ENCODE measurements around the gene SPG7.

SPG7 gene

DNA sequence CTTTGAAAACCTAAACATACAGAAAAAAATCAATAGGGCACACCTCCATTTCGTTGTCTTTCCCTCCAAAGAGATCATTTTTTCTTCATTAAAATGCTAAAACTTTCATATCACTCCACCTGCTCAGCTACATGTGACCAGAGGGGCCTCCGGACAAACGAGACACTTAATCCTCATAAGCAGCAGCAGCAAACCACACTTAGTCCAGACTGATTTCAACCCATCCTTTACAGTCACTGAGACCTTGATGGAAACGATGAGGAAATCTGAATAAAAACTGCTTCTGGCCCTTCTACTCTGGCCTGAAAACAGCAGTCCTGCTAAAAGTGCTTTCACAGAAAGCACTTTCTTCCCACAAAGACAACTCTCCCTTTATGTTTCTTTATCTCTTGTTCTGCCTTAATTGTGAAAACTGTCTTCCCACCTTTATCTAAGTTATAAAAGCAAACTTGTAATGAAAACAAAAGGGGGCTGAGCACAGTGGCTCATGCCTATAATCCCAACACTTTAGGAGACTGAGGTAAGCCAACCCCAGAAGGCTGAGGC, 22.4 kb upstream of the SPG7 start:
- DNase-seq = no peak

DNA sequence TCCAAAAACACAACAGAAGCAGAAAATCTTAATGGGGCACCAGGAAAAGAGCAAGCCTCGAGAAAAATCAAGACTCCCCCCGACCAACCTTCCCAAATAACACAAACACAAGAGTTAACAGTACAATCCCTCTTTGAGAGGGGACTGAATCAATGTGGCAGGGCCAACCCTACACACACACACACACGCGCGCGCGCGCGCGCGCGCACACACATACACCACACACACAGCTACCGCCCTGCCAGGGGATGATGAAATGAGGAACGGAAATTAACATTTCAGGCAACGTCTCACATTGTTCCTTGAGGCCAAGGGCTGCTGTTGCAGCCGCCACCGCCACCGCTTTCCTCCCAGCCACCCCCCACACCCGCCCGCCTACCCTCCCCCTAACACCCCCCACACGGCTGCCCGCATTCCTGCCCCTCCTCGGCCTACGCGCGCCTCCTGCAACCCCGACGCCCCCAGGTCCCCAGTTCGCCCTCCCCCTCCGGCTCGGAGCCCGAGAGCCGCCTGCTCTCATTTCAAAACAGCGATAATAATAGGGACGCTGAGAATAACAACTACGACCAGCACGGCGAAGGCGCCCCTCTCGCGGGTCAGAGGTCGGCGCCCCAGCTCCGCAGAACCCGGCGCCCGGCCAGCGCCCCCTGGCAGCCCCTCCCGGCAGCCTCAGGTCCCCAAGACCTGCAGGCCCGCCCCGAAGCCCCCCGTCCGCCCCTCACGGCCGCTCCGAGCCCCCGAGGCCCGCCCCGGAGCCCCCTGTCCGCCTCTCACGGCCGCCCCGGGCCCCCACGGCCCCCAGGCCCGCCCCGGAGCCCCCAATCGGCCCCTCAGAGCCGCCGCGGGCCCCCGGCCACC, 18.9 kb upstream of the SPG7 start:
- DNase-seq = peak; percentile 44 to 73 (median 62)

GRCh38 chr16:89489898-89490438, 18.2 kb upstream of the SPG7 start:
- peak in 1 of 4 experiments; percentile 45 for DNase-seq

- peak; percentile 88 to 98 (median 94) for DNase-seq
These were observed 17.6 kb upstream of the SPG7 start, which contains the start of gene ANKRD11 for GRCh38 chr16:89490439-89491237. Gene ANKRD11 (minus strand): TSS chr16:89490561. CDS start chr16:89317019, 173,542 bp downstream.

DNA sequence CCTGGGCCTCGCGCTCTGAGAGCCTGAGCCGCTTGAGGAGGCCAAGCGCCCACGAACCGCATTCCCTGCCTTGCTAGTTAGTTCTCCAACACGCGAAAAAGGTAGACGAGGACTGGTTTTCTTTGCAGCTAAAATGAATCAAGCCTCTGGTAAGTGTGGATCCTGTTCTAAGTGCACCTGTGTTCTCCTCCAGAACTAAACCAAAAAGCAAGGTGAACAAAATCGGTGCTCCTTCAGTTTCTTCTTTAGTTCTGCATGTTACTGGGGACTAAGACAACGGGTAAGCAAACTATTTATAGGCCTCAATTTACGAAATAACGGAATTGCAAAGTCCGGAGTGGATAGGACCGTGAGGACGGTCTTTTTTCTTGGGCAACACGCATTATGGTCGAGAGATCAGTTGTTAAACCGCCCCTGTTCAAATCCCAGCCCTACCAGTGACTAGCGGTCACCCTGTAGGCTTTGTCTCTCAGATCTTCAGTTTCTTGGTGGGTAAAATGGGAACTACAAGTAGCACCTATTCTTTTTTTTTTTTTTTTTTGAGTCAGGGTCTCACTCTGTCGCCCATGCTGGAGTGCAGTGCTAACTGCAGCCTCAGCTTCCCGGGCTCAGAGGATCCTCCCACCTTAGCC, 16.8 kb upstream of the SPG7 start:
- DNase-seq = no peak

GRCh38 chr16:89491974-89492687, 16.1 kb upstream of the SPG7 start:
- no peak for DNase-seq

GRCh38 chr16:89493776-89494175, 14.4 kb upstream of the SPG7 start:
- DNase-seq = no peak

- no peak for DNase-seq
These were observed 13.1 kb upstream of the SPG7 start for GRCh38 chr16:89495121-89495520.

DNA sequence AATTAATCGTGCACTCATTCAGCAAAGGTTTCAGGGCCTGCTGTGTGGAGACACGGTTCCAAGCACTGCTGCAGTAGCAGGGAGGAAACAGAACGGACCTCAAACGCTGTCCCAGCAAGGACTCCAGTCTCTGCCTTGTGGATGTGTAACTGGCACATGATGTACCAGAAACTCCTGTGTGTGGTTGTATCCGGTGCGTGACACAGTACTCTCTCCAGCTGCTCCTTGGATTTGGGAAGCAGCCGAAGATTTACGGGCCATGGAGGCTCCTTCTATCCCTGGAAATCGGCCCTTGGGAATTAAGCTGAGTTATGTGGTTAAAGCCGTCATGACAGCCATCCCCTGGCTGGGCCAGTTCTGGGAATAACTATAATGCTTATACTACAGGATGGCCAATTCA, 9.4 kb upstream of the SPG7 start:
- DNase-seq = no peak

- DNase-seq = no peak
These were observed 8.4 kb upstream of the SPG7 start for GRCh38 chr16:89499767-89500166.

DNA sequence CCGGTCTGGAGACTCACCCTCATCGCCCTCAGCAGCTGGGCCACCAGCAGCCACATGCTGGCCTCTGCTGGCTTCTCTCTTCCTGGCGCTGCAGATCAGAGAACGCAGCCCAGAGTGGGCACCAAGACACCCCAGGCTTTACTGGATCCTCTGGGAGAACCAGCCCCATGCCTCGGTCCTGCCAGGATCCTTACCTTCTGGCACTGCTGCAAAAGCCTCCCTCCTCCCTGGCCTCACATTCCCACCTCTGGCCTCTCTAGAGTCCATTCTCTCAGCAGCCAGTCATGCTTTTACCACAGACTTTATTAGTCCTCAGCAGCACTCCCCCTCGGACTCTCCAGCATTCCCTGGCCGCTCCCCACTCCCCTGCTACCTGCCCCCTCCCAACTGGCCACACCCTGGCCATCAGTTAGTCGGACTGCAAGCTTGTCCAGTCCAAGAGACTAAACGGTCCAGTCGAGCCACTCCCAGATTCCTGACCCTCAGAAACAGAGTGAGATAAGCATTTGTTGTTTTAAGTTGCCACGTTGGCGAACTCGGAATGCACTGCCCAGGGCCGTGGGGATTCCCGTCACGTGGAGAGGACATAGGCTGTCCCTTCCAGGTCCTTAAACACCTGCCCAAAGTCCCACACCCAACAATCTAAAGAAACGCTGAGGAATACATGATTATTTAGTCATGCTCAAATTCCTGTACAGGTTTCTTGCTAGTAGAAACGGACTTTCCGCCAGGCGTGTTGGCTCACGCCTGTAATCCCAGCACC, 5.9 kb upstream of the SPG7 start:
- DNase-seq = no peak

GRCh38 chr16:89504091-89504490, 4.1 kb upstream of the SPG7 start:
- no peak for DNase-seq

- DNase-seq = peak; percentile 66 to 78 (median 74)
These were observed 2.7 kb upstream of the SPG7 start for GRCh38 chr16:89505204-89506112.

GRCh38 chr16:89506113-89506504, 2.1 kb upstream of the SPG7 start:
- no peak for DNase-seq

DNA sequence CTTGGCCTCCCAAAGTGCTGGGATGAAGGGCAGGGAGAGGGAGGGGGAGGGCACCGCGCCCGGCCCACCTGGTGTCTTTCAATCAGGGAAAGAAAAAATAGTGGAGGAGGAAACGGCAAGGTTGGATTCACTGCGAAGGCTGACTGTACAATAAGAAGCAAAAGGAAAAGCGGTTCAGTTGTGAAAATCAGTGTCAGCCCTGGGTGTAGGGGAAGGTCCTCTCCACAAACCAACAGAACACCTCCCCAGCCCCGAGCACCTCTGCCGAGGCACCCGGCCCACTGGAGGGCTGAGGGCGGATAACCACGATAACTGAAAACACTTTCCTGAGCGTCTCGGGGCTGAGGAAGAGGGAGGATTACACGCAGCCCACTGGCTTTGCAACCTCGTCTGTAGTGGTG, 1.4 kb upstream of the SPG7 start:
- no peak for DNase-seq

DNA sequence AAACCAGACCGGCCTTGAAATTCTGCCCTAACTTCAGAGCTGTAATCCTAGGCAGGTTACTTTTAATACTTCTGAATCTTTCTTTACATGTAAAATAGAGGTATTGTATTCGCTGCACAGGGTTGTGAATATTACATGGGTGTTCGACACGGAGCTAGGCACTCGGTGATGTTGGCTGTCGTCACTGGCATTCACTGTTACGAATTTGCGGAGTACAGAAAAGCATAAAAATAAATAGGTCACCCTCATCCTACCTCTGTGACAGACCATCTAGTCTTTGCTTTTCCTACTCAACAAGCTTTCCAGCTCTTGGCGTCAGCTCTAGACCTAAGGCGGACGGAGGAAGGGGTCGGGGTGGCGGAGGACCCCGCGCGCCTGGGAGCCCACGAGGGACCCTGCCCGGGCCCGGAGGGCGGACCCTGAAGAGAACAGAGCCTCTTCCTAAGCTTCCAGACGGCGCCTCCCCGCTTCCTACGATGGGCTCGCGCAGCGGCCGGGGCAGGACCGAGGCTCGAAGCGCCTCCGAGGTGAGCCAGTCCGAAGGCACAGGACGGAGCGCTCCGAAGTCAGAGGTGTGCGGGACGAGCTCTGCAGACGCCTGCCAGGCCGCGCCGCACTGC, 879 bp upstream of the SPG7 start:
- DNase-seq = no peak

DNA sequence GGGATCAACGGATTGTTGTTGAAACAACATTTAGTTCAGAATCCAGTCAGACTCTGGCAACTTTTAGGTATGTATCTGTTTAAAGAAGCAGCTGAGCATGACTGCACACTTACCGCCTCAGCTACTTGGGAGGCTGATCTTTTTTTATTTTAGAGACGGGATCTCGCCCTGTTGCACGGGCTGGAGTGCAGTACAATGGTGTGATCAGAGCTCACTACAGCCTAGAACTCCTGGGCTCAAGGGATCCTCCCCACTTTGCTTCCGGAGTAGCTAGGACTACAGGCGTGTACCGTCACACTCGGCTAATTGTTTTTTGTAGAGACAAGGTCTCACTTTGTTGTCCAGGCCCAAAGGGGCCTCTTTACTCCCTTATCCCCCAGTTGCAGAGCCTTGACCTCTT, 2.3 kb downstream of the SPG7 start:
- no peak for DNase-seq

DNA sequence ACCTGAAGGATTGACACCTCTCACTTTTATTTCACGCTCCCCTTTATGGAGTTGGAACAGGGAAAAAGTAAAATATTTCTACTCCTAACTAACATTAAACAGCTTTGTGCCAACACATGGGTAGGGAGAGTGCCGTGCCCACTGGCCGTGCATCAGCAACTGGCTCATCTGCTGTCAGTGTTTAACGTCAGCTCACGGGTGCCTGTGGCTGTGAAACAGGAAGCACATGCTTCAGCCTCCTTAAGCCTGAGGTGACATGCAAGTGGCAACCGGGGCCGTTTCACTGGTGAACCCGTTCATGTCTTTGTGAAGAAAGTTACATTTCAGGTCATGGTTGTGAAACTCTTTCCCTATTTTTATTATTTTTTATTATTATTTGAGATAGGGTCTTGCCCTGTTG, 3.2 kb downstream of the SPG7 start:
- DNase-seq = no peak

GRCh38 chr16:89512453-89512852, 4.2 kb downstream of the SPG7 start:
- DNase-seq = no peak

DNA sequence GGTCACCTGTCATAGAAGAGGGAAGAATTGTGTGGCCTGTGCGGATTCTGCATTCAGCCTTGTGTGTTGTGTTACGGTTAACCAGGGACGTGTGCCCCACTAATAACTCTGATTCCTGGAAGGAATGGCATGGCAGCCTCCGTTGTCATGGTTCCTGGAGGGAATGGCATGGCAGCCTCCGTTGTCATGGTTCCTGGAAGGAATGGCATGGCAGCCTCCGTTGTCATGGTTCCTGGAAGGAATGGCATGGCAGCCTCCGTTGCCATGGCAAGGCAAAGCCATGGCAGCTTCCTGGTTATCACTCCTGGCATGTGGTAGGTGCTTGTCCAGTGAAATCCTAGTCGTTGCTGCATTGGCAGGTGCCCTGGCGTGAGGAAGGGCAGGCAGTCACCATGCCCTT, 8.9 kb downstream of the SPG7 start:
- DNase-seq = no peak

Data from activated CD4-positive, CD25-positive, alpha-beta regulatory T cell (primary cell).